HuH-7 (cell line): Measurements from ENCODE around the gene KLHL8.
A peak's percentile ranks its signal among the peaks of the same experiment; 100 is the strongest.
"Not testable (repeated sequence)": the region's sequence is repeated elsewhere in the genome, so short reads cannot be mapped to it uniquely, and the experiment has no call there.

Source experiments
- DNase-seq: peaks from one replicate; pipeline ENCODE4 v3.0.0; 2011; ENCODE audit warnings: low spot score

KLHL8 gene

GRCh38 chr4:87179751-87180150, 40.7 kb downstream of the KLHL8 start:
- DNase-seq = no peak

GRCh38 chr4:87174672-87175071, 45.7 kb downstream of the KLHL8 start:
- no peak for DNase-seq

- DNase-seq = no peak
Observed at GRCh38 chr4:87171944-87172343, 48.5 kb downstream of the KLHL8 start.

GRCh38 chr4:87166296-87166854, 54.0 kb downstream of the KLHL8 start:
- no peak for DNase-seq

- DNase-seq = no peak
Observed at GRCh38 chr4:87165892-87166291, 54.5 kb downstream of the KLHL8 start.

GRCh38 chr4:87153078-87153870, 67.1 kb downstream of the KLHL8 start:
- no peak for DNase-seq

- no peak for DNase-seq
Observed at GRCh38 chr4:87152310-87153041, 67.9 kb downstream of the KLHL8 start.

GRCh38 chr4:87151730-87152129, 68.7 kb downstream of the KLHL8 start:
- DNase-seq = no peak

GRCh38 chr4:87150498-87151261, 69.7 kb downstream of the KLHL8 start:
- peak; percentile 25 for DNase-seq

GRCh38 chr4:87147116-87147515, 73.3 kb downstream of the KLHL8 start:
- DNase-seq = no peak

- not testable (repeated sequence) for DNase-seq
Observed at GRCh38 chr4:87145934-87146333, 74.5 kb downstream of the KLHL8 start.

- DNase-seq = no peak
Observed at GRCh38 chr4:87144356-87144755, 76.1 kb downstream of the KLHL8 start.

GRCh38 chr4:87141428-87141827, 79.0 kb downstream of the KLHL8 start:
- no peak for DNase-seq

GRCh38 chr4:87134122-87134521, 86.3 kb downstream of the KLHL8 start:
- no peak for DNase-seq

- DNase-seq = no peak
Observed at GRCh38 chr4:87133183-87133582, 87.2 kb downstream of the KLHL8 start.

- DNase-seq = no peak
Observed at GRCh38 chr4:87132035-87132434, 88.4 kb downstream of the KLHL8 start.

- no peak for DNase-seq
Observed at GRCh38 chr4:87130985-87131703, 89.3 kb downstream of the KLHL8 start.

GRCh38 chr4:87129681-87130080, 90.7 kb downstream of the KLHL8 start:
- no peak for DNase-seq

GRCh38 chr4:87128006-87128705, 92.3 kb downstream of the KLHL8 start:
- DNase-seq = no peak

GRCh38 chr4:87126056-87126455, 94.4 kb downstream of the KLHL8 start:
- DNase-seq = no peak

- DNase-seq = no peak
Observed at GRCh38 chr4:87122252-87122651, 98.2 kb downstream of the KLHL8 start.
